Effector CD4-positive, alpha-beta T cell (primary cell): ENCODE measurements around the gene LCN12.

Experiments used
- DNase-seq: peaks from one replicate; pipeline ENCODE4 v3.0.0-alpha.2; 2020

The LCN12 gene

DNA sequence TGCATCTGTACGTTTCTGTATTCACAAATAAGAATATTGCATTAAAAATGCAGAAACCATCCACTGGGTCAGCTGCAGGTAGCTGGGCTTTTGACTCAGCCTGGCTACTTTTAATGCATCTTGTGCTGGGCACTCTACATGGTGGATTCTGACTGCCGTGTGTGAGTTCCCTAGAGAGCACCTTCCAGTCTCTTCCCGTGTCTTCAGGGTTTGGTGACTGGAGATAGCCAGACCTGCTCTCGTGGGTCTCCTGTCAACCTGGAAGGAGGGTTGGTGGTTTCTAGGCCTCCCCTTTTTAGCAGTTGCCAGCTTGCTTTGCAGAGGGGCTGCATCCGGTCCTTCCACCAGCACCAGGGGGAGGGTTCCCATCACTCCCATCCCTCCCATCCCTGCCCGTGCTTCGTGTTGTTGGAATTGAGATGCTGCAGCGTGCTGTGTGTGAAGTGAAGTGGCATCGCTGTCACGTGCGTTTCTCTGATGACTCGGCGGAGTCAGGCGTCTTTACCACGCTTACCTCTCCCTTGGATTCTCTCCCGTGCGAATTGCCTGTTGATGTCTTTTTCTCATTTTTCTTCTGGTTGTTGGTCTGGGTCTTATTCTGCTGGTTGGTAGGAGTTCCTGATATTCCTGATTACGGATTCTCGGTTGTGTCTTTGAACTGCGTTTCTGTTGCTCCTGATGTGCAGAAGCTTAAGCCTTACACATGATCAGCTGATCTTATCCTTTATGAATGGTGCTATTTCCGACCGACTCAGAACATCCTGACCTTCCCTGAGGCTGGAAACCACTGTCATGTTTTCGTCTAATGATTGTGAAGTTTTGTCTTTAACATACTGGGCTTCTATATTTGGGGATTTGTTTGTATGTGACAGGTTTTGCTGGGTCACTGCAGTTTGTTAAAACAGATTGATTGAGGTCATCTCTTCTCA is 24.5 kb upstream of the LCN12 start:
- DNase-seq, result no peak

DNA sequence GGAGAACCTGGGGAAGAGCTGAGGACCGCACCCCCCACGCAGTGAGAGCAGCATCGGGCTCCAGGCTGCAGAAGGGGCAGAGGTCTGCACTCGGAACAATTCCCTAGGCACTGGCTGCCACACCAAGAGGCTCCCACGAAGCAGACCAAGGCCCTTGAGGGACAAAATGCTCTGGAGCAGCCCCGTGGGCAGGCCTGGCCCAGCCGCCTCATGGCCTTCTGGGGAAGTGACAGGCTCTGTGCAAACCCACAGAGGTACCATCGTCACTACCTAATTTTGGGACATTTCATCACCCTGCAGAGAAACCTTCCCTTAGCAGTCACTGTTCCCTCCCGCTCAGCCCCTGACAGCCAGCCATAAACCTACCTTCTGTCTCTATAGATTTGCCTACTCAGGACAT is 23.5 kb upstream of the LCN12 start:
- no peak for DNase-seq

DNA sequence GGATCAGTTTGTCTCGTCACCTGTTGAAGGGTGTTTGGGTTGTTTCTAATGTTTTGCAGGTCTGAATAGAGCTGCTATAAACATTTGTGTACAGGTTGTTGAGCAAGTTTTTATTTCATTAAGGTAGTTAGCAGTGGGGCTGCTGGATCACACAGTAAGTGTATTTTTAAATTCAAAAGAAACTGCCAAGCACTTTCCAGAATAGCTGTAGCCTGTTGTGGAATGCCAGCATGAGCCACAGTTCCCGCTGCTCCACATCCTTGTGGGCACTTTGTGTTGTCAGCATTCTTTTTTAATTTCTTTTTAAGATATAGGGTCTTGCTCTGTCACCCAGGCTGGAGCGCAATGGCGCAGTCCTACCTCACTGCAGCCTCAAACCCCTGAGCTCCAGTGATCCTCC is 22.1 kb upstream of the LCN12 start:
- DNase-seq, result no peak

DNA sequence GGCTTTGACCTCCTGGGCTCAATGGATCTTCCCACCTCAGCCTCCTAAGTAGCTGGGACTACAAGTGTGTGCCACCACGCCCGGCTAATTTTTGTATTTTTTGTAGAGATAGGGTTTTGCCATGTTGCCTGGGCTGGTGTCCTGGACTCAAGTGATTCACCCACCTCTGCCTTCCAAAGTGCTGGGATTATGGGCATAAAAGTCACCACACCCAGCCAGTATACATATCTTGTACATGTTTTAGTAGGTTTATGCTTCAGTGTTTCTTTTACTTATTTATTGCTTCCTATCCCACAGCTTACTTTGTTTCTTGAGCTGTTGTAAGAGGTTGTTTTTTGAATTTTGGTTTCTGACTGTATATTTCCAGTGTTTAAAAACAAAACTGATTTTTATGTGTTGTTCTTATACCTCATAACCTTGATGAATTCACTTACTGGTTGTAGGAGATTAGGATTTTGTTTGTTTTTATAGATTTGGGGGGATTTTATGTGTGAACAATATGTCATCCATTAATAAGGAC is 20.4 kb upstream of the LCN12 start:
- no peak for DNase-seq

DNA sequence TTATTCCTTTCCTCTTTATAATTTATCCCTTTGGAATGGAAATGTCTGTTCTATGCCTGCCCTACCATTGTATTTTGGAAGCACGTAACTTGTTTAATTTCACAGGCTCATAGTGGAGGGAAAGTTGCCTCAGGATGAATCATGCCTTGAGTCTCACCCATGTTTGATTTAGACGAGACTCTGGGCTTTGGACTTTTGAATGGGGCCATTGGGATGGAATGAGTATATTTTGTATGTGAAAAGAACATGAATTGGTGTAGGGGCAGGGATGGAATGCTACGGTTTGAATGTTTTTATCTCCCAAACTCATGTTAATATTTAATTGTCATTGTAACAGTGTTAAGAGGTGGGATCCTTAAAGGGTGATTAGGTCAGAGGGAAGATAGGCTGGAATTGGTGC is 17.8 kb upstream of the LCN12 start:
- DNase-seq, result no peak

DNA sequence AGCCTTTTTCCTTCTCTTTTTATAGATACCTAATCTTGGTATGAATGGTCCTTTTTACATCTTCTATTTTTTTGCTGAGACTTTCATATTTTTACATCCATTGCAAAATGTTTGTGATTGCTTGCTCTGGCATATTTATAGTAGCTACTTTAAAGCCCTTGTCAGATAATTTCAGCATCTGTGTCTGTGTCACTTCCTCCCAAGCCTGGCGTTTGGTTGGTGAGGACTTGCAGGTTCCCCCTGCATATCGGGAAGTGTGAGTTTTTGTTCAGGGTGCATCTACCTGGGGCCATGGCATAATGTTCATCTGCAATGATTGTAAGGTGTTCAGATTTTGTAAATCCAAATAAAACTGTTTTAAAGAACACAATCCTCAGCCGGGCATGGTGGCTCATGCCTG is 16.4 kb upstream of the LCN12 start:
- DNase-seq, result no peak

DNA sequence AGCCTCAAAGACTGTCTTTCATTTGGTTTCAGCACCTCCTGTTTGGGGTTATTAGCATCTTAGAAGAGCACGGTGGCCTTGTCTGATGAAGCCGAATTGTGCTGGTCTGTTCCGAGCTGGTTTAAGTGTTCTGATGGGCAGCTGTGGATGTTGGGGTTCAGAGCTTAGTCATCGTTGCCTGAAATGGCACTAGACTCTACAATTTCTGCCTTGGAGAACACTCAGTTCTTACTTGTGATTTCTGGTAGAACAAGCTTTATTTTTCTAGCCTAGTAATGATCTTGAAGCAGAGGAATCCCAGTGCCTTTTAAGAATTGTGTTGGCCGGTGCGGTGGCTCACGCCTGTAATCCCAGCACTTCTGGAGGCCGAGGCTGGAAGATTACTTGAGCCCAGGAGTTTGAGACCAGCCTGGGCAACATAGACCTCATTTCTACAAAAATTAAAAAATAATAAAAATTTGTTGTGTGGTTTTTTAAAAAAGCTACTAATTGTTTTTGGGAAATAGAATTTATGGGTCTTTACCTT is 15.4 kb upstream of the LCN12 start:
- DNase-seq, result no peak

DNA sequence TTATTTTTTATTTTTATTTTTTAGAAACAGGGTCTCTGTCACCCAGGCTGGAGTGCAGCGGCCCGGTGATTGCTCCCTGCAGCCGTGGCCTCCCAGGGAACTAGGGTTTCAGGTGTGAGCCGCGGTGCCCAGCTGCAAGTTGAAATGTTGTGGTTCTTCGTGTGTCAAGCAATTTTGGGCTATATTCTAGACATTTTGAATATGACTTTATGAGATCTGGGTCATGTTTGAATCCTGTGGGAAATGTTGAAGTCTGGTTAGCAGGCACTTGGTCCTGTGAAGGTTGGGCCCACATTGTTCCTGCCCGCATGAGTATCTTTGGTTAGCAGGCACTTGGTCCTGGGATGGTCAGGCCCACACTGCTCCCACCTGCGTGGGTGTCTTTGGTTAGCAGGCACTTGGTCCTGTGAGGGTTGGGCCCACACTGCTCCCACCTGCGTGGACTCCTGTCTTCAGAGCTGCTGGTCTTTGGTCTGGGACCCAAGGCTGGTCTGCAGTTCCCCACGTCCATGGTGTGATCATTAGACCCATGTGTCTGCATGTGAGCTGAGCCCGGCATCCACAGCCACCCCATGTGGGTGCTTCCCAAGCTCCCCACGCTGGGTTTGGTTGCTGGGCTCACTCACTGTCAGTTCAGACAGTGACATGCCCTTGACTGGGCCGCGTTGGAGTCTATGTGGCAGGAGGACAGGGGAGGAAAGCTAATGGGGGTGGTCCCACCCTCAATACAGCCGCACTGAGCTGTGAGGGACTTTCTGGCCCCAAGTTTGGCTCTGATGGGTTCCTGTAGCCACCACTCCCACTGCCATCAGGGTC is 14.7 kb upstream of the LCN12 start:
- no peak for DNase-seq

DNA sequence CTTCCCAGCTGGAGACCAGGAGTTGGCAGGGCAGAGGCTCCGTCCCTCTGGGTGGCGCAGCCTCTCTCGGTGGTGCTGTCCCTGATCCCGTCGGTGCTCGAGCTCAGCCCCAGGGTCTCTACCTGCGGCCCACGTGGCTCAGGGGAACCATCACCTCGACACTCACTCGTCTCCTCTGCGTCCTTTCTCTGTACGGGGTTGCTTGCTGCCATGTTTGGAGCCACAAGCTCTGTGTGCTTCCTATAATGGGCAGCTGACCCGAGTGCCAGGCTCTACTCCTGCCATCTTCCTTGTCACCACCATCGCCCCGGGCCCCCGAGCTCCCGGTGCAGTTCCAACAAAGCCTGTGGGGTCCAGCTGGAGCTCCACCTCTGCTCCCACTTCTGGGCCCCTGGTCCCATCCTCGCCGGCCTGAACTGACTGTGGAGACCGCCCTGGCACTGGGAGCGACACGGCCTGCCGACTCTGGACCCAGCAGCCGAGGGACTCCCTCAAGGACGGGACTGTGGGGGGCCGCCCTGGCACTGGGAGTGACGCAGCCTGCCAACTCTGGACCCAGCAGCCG is 12.6 kb upstream of the LCN12 start:
- DNase-seq, result no peak

DNA sequence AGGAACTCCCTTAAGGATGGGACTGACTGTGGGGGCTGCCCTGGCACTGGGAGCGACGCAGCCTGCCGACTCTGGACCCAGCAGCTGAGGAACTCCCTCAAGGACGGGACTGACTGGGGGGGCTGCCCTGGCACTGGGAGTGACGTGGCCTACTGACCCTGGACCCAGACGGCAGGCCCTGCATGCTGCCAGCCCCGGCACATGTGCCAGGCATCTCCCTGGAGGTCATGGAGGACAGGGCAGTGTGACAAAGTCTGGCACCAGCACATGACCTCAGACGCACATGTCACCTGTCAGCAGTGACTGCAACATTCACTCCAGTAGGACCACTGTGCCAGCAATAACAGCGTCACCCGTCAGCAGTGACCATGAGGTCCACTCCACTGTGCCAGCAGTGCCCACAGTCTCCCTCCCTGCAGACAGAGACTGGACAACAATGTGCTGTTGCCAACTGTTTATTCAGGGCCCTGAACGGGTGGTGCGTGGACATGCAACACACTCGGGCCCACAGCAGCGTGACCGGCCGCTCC is 12.0 kb upstream of the LCN12 start:
- DNase-seq, result no peak

DNA sequence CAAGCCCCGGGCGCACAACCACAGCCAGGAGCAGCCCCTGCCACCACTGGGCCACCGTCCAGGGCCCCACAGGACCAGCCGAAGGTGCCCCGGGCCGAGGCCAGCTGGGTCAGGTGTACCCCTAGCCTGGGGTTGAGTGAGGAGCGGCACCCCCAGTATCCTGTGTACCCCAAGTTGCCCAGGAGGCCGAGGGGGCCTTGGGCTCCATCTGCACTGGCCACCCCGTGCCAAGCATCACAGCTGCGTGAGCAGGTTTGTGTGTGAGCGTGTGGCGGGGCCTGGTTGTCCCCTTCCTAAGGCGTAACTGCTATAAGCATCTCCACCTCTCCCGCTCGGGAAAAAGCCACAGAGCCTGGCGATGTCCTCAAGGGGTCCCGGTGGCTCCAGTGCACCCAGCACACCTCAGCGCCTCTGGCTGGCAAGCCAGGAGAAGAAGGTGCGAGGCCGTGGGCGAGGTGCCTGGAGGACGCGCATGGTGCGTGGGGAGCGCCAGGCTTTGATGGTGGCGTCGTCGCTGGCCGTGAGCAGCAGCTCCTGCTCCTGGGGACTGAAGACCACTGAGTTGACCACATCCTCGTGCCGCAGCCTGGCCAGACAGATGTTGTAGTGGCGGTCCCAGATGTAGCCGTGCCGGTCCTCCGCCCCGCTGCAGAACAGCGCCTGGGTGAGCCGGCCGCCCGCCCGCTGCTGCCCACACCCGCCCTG is 11.4 kb upstream of the LCN12 start:
- no peak for DNase-seq

DNA sequence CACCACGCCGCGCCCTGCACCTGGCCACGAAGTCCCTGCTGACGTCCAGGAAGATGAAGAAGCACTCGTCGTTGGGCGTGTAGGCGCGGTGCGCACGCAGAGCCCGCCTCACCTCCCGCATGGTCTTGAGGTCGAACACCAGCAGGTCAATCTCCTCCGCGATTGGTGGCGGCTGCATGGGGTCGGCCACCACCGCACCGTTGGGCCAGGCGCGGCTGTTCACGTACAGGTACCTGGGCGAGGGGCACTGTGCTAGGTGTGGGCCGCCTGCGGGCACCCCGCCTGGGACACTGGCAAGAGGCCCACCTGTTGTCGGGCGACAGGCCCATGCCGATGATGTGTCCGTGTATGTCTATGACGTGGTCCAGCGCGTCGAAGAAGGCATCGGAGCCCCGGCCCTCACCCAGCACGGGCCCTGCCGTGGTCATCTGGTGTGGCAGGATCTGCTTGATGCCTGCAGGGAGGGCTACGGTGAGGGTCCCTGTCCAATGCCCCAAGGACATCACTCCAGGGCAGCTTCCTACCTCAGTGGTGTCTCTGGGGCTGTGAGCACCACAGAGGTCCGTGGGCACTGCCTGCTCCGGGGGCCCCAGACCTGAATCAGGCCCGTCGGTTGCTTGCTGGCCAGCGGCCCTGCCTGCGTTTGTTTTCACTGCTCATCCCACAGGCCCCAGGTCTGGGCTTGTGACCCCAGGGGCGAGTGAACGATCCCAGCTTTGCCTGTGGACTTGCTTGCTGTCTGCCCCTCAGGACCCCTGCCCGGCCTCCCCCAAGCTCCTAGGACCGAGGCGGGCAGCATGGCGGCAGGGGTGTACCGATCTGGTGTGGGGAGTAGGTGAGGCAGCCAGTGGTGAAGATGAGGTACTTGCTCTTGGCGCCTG is 10.6 kb upstream of the LCN12 start:
- no peak for DNase-seq

DNA sequence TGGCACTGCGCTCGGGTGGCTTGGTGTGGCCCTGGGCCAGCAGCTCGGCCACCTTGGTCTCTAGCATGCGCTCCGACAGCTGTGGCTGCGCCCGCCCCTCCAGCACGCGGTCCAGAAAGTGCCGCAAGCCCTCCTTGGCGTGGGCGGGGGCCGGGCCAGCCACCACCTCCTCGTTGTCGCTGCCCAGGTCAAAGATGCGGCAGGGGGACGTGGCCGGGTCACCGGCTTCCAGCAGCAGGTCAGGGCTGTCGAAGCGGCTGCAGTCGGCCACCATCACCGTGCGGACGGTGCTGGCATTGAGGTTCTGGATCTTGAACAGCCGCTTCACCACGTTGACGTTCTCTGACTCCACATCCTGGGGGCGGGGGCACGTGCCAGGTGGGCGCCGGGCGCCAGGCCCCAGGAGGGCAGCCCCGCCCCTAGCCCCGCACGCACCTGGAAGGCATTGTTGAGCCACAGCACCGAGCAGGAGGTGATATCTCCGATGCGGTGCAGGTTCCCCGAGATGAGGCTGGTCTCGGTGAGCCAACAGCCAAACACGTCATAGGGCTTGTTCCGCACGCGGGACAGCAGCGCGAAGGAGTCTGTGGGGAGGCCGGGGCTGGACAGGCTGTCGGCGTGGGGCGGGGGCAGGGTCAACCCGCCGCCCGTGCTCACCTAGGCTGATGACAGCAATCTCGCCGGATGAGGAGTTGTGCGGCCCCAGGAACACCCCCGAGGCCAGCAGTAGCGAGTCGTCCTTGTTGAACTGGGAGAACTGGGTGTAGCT is 9.8 kb upstream of the LCN12 start:
- DNase-seq, result no peak

DNA sequence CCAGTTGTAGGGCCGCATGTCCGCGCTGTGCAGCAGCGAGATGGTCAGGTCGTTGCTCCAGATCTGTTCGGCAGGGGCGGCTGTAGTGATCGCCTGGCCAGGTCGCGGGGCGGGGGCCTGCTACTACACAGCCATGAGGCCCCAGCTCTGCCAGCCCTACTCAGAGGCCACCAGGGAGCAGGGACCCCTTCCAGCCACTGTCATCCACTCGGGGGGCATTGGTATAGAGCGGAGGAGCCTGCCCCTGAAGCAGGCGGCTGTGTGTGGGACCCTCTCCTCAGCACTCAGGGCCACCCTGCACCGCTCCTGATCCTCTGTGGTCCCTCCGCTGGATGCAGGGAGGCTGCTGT is 9.2 kb upstream of the LCN12 start:
- DNase-seq, result no peak

DNA sequence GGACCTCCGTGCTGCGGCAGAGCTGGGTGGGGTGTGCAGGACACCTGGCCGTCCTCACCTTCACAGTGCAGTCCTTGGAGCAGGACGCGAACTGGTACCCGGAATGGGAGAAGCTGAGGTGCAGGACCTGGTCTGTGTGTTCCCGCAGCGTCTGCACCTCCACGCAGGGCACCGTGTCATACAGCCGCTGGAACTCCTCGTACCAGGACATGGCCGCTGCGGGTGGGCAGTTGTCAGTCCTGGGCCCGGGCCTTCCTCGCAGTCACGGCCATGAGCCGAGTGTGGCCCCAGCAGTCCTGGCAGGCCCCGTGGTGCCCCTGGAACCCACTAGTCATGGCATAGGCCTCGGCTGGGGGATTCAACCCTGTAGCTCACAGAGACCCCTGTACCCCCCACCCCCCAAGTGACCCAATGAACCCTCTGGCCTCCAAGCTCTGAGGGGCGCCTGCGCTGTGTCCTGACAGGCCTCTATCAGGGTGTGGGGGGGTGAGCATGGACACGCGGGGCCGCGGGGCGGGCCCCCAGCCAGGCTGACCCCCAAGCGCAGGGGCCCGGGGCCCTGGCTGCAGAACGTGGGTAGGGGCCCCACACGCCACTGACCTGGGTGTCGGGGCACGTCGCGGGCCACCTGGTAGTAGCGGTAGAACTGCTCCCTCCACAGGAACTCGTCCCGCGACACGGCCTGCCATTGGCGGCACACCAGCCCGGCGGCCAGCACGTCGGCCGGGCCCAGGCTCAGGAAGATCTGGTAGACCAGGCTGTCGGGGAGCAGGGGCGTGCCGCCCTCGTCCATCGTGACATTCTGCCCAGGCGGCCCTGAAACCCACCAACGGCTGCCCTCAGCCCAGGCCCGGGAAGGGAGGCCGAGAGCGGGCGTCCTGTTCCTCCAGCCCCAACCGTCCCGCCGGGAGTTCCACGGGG is 8.5 kb upstream of the LCN12 start:
- no peak for DNase-seq

DNA sequence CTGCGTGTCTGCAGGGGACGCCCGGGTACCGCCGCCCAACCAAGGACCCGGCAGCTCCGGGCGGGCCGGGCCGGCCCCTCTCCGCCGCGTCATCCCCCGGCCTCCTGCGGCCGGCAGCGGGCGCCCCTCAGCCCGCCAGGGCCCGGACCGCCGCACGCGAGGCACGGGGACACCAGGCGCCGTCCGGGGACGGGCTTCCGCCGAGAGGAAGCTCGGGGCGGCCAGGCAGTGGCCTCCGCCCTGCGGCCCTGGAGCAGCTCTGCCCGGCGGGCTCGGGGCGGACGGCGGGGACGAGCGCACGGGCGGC is 7.9 kb upstream of the LCN12 start:
- DNase-seq, result no peak

DNA sequence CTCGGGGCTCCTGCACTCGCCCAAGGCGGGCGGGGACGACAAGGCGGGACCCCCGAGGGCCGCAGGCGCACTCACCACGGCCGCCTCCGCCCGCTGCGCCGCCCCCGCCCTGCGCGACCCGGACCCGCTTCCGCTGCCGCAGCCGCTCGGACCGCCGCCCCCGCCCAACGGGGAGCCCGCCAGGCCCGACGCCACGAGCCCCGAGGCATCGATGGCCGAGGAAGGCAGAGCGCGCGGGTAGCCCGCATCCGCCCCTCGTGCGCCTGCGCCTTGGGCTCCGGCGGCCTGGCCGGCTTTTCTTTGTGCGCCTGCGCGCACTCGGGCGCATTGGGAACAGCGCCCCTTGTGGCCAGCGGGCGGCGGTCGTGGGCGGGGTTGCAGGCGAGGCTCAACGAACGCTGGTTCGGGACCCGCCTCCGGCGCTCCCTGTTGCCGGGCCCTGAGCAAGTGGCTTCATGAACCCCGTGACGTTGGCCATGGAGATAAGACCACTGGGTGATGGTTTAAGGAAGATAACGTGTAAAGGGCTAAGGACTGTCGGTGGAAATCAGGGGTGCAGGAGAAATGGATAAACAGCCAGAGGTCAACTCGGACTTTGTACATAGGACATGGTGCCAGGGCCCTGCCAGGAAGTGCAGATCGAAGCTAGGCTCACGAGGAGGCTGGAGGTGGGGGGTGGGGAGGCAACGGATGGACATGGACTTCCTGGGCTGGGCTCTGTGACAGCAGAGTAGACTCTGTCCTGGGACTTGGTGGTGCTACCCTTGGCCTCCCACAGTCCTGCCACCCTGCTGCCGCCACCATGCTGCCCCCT is 7.3 kb upstream of the LCN12 start, which contains the start of the genes C8G and FBXW5:
TSS of gene C8G (plus strand) at position 725 of the 814 bp plus-strand sequence. CDS start at position 803, 78 bp downstream.
TSS of gene FBXW5 (minus strand) at position 220 of the 814 bp plus-strand sequence. CDS start 655 bp downstream, outside the sequence.
- DNase-seq, result peak; percentile 90
